ENCODE measurements around the gene MBP.
"Not testable (repeated sequence)": the region's sequence is repeated elsewhere in the genome, so short reads cannot be mapped to it uniquely, and the experiment has no call there.

MBP gene

GRCh38 chr18:76997951-76998808 lies 134.4 kb downstream of the MBP start:
- no peak for DNase-seq

- no peak for DNase-seq
These were observed 136.2 kb downstream of the MBP start for GRCh38 chr18:76996429-76996828.

DNA sequence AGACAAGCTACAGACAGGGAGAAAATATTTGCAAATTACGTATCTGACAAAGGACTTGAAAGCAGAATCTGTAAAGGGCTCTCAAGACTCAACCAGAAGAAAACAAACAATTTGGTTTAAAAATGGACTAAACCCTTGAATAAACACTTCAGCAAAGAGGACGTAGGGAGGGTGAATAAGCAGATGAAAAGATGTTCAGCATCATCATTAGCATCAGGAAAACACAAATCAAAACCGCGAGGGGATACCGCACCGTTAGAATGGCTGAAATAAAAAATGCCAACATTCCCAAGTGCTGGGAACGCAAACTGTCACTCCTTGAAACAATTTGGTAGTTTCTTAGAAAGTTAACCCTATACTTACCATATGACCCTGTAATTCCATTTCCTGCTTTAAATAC lies 136.7 kb downstream of the MBP start:
- DNase-seq: no peak

DNA sequence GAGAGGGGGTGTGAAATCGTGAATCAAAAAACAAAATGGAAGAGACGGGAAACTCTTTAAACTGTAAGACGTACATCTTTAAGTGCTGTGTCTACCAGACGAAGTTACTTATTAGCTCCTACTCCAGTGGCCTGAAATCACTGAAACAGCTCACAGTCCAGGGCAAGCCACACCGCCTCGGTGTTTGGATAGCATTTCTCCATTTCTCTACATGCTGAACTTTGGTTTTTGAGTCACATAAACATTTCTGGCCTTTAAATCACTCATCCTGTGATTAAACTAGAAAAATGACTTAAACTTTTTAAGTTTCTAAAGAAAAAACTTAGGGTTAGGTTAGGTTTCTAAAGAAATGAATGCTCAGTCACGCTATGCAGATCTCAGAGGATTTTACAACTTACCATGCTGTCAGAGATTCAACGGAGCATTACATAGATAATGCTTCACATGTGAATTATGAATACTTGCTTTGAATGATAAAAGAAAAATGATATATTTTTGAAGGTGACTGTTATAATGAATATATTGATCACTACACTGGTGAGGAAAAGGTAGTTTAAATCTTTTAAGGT lies 138.4 kb downstream of the MBP start:
- no peak for DNase-seq

DNA sequence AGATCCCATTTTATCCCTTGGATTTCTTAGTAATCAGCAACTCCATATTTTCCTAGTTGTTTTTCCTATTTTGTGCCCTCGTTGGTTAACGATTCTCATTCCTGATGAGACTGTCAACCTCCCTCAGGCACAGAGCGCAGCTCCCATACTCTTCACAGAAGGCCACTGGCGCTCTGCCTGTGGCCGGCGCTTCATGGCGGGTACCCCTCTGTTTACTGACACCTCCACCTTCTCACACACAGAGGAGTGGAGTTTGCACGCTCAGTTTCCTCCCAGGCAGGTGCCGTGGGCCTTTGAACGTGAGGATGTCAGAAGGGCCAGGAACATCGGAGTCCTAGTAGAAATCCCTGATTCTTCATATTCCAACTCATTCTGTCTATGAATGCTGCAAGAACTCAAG lies 139.0 kb downstream of the MBP start:
- no peak for DNase-seq

- DNase-seq: no peak
These were observed 139.5 kb downstream of the MBP start for GRCh38 chr18:76993085-76993382.

DNA sequence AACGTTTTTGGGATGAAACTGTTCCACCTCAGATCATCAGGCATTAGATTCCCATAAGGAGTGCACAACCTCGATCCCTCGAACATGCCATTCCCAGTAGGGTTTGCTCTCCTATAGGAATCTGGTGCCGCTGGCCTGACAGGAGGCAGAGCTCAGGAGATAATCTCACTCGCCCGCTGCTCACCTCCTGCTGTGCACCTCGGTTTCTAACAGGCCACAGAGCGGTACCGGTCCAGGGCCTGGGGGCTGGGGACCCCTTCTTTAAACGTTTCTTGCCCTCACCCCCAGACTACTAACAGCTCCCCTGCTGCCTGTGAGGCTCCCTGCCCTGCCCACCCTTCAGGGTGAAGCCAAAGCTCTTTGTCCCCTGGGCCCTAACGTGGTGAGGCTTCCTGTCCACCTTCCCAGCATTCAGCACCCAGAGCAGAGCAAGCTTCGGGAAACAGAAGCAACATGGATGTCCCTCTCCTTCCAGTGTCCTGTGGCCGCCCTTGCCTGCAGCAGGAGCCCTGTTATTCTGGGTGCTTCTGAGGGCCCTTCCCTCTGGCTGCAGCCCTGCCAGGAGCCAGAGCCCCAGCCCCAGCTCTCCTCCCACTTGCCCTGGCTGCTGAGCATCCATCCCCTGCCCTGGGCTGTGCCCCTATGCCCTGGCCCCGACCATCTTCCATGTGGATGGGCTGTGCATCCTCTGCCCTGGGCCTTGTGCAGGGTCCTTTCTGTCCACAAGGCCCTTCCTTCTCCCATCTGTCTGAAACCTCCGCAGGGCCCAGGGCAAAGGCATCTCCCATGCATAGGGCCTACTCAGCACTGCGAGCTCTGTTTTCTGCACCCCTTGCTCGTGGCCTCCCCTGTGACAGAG lies 140.1 kb downstream of the MBP start:
- DNase-seq: no peak

- no peak for DNase-seq
These were observed 141.4 kb downstream of the MBP start for GRCh38 chr18:76991021-76991688.

DNA sequence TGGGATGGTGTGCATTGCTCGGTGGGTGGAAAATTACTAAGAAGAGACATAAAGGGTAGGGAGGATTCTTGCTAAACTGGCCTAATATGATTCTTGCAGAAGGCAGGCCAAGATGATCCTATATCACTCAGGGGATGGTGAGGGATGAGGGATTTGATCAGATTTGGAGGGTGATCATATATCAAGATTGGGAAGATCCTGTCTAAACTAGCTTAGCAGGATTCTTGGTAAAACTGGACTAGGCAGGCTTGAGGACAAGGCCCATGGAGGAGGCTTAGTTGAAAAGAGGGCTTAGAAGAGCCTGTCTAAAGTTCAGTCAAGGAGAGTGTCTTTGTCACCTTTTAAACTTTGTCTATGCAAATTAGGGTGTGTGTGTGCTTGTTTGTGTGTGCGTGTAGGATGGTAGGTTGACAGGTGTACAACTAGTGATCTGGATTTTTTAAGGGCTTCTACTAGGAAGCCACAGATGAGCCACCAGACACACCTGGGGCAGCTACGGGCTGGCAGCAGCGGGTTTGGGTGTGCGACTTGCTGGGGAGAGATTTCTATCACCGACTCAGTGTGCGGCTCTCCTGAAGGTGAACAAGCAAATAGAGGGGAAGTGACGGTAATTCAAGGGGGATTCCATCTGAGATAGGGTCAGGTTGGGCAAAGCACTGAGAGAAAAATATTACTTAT lies 142.1 kb downstream of the MBP start:
- not testable (repeated sequence) for DNase-seq

GRCh38 chr18:76989647-76990190 lies 142.9 kb downstream of the MBP start:
- no peak for DNase-seq

DNA sequence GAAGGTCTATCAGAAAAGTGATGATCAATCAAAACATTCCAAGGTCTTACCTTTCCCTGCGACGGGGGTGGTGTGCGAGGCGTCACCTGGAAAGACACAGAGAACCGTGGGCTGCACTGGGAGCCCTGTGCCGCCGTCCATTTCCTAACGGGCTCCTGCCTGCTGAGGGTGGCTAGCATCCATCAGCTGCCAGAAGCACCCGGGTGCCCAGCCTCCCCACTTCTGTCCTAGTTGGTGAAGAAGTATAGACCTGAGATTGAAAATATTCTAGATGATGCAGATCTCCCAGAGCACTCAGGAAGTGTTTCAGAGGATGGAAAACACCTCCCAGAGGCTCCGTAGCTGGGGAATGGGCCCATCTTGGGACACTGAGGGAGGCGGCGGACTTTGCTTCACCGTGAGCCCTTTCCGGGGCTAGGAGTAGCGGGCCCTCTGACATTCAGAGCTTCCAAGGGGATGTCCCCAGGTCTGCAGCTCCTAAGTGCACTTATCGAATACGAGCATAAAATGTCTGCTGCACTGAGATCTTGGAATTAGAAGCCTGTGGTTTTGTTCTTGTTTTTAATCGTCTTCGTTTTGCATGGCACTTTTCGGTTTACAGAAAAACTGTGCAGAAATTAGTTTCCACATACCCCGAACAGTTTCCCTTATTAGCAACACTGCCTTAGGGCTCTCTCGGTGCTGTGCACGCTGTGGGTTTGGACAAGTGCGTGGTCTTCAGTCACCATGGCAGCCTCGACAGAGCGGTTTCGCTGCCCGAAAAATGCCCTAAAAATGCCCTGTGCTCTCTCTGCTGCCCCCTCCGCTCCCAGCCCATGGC lies 143.5 kb downstream of the MBP start:
- no peak for DNase-seq

DNA sequence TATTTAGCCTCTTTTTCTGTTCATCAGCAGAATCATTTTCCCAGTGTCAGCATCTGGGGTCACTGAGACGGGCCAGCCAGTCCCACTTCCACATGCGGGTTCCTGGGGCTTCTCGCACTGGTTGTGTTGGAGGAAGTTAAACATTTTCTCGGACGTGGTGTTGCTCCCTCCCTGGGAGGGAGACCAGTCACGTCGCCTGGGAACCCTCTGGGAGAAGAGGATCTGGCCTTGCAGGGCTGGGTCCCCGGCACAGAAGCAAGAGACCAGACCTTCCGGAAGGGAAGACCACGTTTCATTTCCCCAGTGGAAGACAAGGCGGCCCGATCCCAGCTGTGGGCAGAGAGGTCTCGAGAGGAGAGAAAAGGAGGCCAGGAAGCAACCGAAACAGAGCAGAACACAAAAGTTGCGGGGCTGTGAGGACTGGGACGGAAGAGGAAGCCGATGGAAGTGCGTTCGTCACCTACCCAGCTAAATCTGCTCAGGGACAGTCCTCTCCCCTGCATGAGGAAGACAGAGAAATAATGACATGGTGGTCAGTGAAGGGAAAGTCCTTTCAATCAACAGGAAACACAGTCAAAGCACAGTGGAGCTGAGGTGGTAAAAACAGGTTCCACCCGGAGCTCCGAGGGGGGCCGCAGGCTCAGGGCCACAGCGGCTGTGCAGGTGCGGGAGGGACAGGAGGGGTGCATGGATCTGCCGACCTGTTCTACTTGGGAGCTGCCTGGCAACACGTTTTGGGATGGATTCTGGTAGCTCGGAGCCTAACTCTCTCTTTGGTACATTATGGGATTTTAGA lies 144.4 kb downstream of the MBP start:
- no peak for DNase-seq

- DNase-seq: no peak
These were observed 146.2 kb downstream of the MBP start for GRCh38 chr18:76986406-76986805.

GRCh38 chr18:76985951-76986236 lies 146.7 kb downstream of the MBP start:
- DNase-seq: no peak

GRCh38 chr18:76985156-76985950 lies 147.2 kb downstream of the MBP start:
- no peak for DNase-seq

- DNase-seq: no peak
These were observed 148.1 kb downstream of the MBP start for GRCh38 chr18:76984193-76985155.

- DNase-seq: no peak
These were observed 149.0 kb downstream of the MBP start for GRCh38 chr18:76983613-76984051.

- DNase-seq: peak; percentile 83
These were observed 149.6 kb downstream of the MBP start for GRCh38 chr18:76982841-76983583.
